CD4-positive, CD25-positive, alpha-beta regulatory T cell (primary cell): ENCODE results near the gene ABHD12. TPM values are rescaled to one million over a fixed set of nuclear protein-coding genes. Genes with fewer than 3 reads are reported as not detected.
A peak's percentile ranks its signal among the peaks of the same experiment; 100 is the strongest.

Experiments used
- ATAC-seq, 2 donors: fragments of 150-1000 bp; cut with Tn5 transposase; one replicate each; pipeline ENCODE4 v1.10.0; 2021; ENCODE audit warnings: low read depth in 2 of 2, moderate number of reproducible peaks in 2 of 2, moderate library complexity in 1 of 2
- DNase-seq, 3 donors: peaks; one replicate each; pipeline versions ENCODE4 v3.0.0 to v3.0.0-alpha.2; 2012 to 2022; ENCODE audit warnings: mixed read lengths in 1 of 3
- H3K27ac ChIP-seq: one replicate; pipeline ENCODE4 v1.7.0; 2013; ENCODE audit warnings: mild to moderate bottlenecking, low read length; ENCODE audit not compliant: insufficient read depth, poor library complexity, severe bottlenecking
- H3K27me3 ChIP-seq: one replicate; pipeline ENCODE4 v1.7.0; 2013; ENCODE audit warnings: low read length; ENCODE audit not compliant: control insufficient read depth, insufficient read depth
- H3K36me3 ChIP-seq: one replicate; pipeline ENCODE4 v1.7.0; 2013; ENCODE audit warnings: mild to moderate bottlenecking, low read length, moderate library complexity; ENCODE audit not compliant: control insufficient read depth, insufficient read depth
- H3K4me1 ChIP-seq: 2 replicates; pipeline ENCODE4 v1.7.0; 2013; ENCODE audit warnings: mild to moderate bottlenecking, low read length; ENCODE audit not compliant: insufficient read depth, control insufficient read depth, poor library complexity, severe bottlenecking
- H3K4me3 ChIP-seq: one replicate; pipeline ENCODE4 v1.7.0; 2013; ENCODE audit warnings: low read depth, mild to moderate bottlenecking, low read length, moderate library complexity
- H3K9me3 ChIP-seq, 2 experiments: 1 replicate in 1 of 2; 2 replicates in 1 of 2; pipeline ENCODE4 v1.7.0; 2013; ENCODE audit warnings: low read length in 2 of 2, mild to moderate bottlenecking in 1 of 2, moderate library complexity in 1 of 2; ENCODE audit not compliant: control insufficient read depth in 2 of 2
- H3K27ac Mint-ChIP-seq, 3 donors: one replicate each; pipeline ENCODE4 v1.8.0; 2020 to 2022; ENCODE audit warnings: mild to moderate bottlenecking in 3 of 3, mixed read lengths in 3 of 3, moderate library complexity in 2 of 3
- H3K27me3 Mint-ChIP-seq: one replicate; pipeline ENCODE4 v1.8.0; 2022; ENCODE audit warnings: mild to moderate bottlenecking, mixed read lengths
- H3K36me3 Mint-ChIP-seq: one replicate; pipeline ENCODE4 v1.8.0; 2020; ENCODE audit warnings: mixed read lengths
- H3K4me1 Mint-ChIP-seq, 4 donors: one replicate each; pipeline ENCODE4 v1.8.0; 2020 to 2022; ENCODE audit warnings: mixed read lengths in 4 of 4, mild to moderate bottlenecking in 1 of 4
- H3K4me3 Mint-ChIP-seq, 4 donors: one replicate each; pipeline ENCODE4 v1.8.0; 2020 to 2022; ENCODE audit warnings: mild to moderate bottlenecking in 4 of 4, mixed read lengths in 4 of 4, moderate library complexity in 3 of 4
- H3K9me3 Mint-ChIP-seq, 7 donors: one replicate each; pipeline ENCODE4 v1.8.0; 2020 to 2022; ENCODE audit warnings: mixed read lengths in 7 of 7, mild to moderate bottlenecking in 3 of 7, moderate library complexity in 2 of 7
- polyA plus RNA-seq, 4 donors: library from polyadenylated mRNA; unstranded; fragments of 300-500 nt; fragmentation: Illumina TruSeq; gene quantifications; one replicate each; pipeline ENCODE4 v1.2.3, GENCODE V29; 2021
- total RNA-seq: library from RNA; stranded (reverse); gene quantifications from one replicate; pipeline ENCODE4 v1.2.3, GENCODE V29; 2022

Gene ABHD12
- 27.9 TPM for total RNA-seq
- 10 to 100 TPM; 26.8 to 44.1 (median 28.6) TPM for polyA plus RNA-seq

DNA sequence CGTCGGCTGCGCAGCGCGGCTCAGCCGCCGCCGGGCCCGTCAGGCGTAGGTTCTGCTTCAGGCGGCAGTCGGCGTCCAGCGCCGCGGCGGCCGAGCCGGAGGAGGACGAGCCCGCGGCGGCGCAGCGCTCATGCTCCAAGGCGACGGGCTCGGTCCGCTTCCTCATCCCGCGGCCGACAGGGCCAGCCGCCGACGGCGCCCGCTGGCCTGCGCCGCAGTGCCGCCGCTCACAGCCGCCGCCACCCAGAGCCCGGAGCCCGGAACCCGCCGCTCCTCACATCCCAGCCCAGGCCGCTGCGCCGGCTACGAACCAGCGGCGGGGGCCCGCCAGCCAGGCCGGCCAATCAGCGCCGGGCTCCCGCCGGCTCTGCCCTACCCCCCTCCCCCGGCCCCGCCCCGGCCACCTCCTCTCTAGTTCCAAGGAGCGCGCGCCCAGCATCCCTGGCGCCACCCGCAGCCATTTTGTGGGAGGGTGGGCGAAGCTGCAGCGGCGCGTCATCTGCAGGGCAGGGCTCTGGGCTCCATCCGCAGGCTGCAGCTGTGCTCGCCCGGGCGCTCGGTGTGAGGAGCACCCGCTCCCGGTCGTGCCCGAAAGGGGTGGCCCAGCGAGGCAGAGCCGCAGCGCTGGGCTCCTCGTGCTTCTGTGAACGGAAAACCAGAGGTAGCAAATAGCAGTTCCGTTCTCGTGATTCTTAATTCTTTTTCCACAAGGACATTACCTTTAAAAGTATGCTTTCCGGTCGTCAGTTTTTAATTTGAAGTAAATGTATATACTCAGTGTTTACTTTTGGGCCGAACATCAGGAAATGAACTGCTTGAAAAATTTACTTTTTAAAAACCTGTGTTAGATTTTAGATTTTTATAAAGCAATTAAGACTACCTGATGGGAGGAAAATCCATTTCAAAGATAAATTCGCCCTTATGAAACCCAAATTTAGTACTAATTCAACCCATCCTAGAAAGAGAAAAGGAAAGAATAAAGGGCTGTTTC is at the start of gene ABHD12:
TSS of gene ABHD12 (minus strand) at position 298 of the 991 bp plus-strand sequence. CDS start at position 166, 132 bp downstream.
- peak; percentile 92 to 95 for ATAC-seq

DNA sequence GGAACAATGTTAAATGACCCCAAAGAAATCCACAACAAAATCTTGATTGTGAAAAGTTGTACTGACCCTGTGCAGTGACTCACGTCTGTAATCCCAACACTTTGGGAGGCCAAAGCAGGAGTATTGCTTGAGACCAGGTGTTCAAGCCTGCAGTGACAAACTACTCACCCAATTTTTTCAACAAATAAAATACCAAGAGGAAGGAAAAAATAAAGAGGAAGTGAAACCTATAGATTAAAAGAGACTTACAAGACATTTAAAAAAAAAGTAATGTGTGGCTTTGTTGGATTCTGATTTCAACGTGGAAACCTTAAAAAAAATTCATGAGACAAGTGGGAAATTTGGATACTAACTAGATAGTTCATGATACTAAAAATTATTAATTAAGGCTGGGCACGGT is 48.7 kb upstream of the ABHD12 start:
- no peak overlapping the region for H3K4me3 Mint-ChIP-seq
- Histone ChIP-seq H3K27ac (no peak overlapping the region), H3K36me3 (no peaks in the 10 kb centered on the region), H3K27me3 (no peaks in the 10 kb centered on the region), H3K9me3 (no peaks in the 10 kb centered on the region), H3K4me3 (no peak overlapping the region), H3K4me1 (no peaks in the 10 kb centered on the region)
- H3K27me3 Mint-ChIP-seq = no peaks in the 10 kb centered on the region
- H3K36me3 Mint-ChIP-seq = no peaks in the 10 kb centered on the region
- ATAC-seq (no peak), DNase-seq (no peak)
- H3K9me3 Mint-ChIP-seq = no peaks in the 10 kb centered on the region
- no peak overlapping the region for H3K27ac Mint-ChIP-seq
- peaks cover 0 to 3% (median 0%) of the 10 kb centered on the region in 4 donors for H3K4me1 Mint-ChIP-seq

More for the DNA sequence above, at the start of gene ABHD12:
- Histone ChIP-seq H3K27ac (peak within 1 kb of the TSS; percentile 75), H3K36me3 (no peaks in the 10 kb centered on the region), H3K4me3 (peak within 1 kb of the TSS; percentile 70), H3K9me3 (no peaks in the 10 kb centered on the region), H3K4me1 (peaks cover 20% of the 10 kb centered on the region), H3K27me3 (no peaks in the 10 kb centered on the region)
- DNase-seq = peak; percentile 91 to 97 (median 92)
- peak within 1 kb of the TSS; percentile 80 to 93 (median 80) for H3K27ac Mint-ChIP-seq
- peaks cover 9 to 27% (median 18%) of the 10 kb centered on the region in 4 donors for H3K4me1 Mint-ChIP-seq
- peaks cover 3% of the 10 kb centered on the region for H3K36me3 Mint-ChIP-seq
- H3K9me3 Mint-ChIP-seq = peaks cover 0 to 2% (median 0%) of the 10 kb centered on the region in 7 donors
- H3K27me3 Mint-ChIP-seq = peaks cover 3% of the 10 kb centered on the region
- H3K4me3 Mint-ChIP-seq = peak within 1 kb of the TSS; percentile 86 to 97 (median 91)

DNA sequence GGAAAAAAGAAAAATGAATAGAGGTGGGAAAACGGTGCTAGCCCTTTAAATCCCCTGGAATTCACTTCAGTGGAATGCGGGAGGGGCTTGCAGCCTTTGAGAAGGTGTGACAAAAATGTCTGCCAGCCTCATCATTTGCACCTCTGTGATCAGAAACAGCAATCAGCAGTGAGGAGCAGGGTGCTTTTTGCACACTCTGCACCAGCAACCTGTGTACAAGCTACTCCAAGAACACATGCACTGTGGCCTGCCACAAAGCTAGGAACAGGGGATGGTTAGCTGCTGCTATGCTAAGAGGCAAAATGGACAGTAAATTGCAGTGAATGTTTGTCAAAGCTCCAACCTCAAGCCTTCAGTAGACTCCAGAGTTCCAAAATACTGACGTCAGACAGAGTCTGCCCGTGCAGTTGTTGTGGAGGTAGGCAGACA is 46.5 kb upstream of the ABHD12 start:
- Mint-ChIP-seq H3K9me3 (no peaks in the 10 kb centered on the region), H3K36me3 (no peaks in the 10 kb centered on the region), H3K27me3 (no peaks in the 10 kb centered on the region), H3K4me3 (no peak overlapping the region), H3K4me1 (peaks cover 0 to 3% (median 0%) of the 10 kb centered on the region in 4 donors), H3K27ac (no peak overlapping the region)
- H3K4me1 ChIP-seq = no peaks in the 10 kb centered on the region
- DNase-seq (no peak), ATAC-seq (no peak)
- H3K4me3 ChIP-seq = no peak overlapping the region
- no peaks in the 10 kb centered on the region for H3K36me3 ChIP-seq
- H3K27me3 ChIP-seq = no peaks in the 10 kb centered on the region
- no peak overlapping the region for H3K27ac ChIP-seq
- H3K9me3 ChIP-seq = no peaks in the 10 kb centered on the region

DNA sequence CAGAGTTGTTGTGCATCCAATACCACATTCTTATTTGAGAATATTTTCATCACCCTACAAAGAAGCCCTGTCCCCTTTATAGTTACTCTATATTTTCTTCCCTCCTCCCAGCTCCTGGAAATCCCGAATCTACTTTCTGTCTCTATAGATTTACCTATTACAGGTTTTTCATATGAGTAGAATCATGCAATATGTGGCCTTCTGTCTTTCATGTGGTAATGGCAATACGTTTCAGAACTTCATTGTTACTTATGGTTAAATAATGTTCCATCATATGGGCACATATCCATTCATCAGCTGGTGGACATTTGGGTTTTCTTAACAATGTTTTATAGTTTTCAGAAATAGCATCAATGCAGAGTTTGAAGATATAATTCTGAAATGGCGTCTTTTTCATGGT is 33.9 kb upstream of the ABHD12 start:
- H3K9me3 ChIP-seq = no peaks in the 10 kb centered on the region
- H3K27me3 ChIP-seq = no peaks in the 10 kb centered on the region
- ATAC-seq (no peak), DNase-seq (no peak)
- Mint-ChIP-seq H3K4me1 (peaks cover 1 to 22% (median 7%) of the 10 kb centered on the region in 4 donors), H3K9me3 (no peaks in the 10 kb centered on the region), H3K27ac (no peak overlapping the region), H3K4me3 (no peak overlapping the region), H3K27me3 (no peaks in the 10 kb centered on the region), H3K36me3 (peaks cover 4% of the 10 kb centered on the region)
- no peak overlapping the region for H3K4me3 ChIP-seq
- H3K36me3 ChIP-seq = no peaks in the 10 kb centered on the region
- H3K4me1 ChIP-seq = peaks cover 9% of the 10 kb centered on the region
- H3K27ac ChIP-seq = no peak overlapping the region

DNA sequence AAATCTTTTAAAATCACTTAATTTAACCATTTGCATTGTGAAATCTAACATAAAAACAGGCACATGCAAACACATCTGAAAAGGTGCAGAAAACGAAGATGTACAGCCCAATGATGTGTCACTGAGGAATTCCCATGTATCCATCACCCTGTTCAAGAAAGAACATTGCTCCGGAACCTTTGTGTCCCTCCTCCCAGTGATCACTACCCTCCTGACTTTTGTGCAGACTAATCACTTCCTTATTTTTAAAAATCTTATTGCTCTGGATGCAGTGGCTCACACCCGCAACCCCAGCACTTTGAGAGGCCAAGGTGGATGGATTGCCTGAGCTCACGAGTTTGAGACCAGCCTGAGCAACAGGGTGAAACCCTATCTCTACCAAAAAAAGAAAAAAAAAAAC is 31.4 kb upstream of the ABHD12 start:
- Mint-ChIP-seq H3K27ac (no peak overlapping the region), H3K36me3 (no peaks in the 10 kb centered on the region), H3K4me3 (no peak overlapping the region), H3K4me1 (peaks cover 1 to 22% (median 7%) of the 10 kb centered on the region in 4 donors), H3K27me3 (no peaks in the 10 kb centered on the region), H3K9me3 (no peaks in the 10 kb centered on the region)
- H3K9me3 ChIP-seq = no peaks in the 10 kb centered on the region
- no peaks in the 10 kb centered on the region for H3K36me3 ChIP-seq
- H3K27me3 ChIP-seq = no peaks in the 10 kb centered on the region
- no peak for ATAC-seq
- H3K4me1 ChIP-seq = peaks cover 9% of the 10 kb centered on the region
- H3K27ac ChIP-seq = no peak overlapping the region
- no peak overlapping the region for H3K4me3 ChIP-seq
- DNase-seq = no peak

DNA sequence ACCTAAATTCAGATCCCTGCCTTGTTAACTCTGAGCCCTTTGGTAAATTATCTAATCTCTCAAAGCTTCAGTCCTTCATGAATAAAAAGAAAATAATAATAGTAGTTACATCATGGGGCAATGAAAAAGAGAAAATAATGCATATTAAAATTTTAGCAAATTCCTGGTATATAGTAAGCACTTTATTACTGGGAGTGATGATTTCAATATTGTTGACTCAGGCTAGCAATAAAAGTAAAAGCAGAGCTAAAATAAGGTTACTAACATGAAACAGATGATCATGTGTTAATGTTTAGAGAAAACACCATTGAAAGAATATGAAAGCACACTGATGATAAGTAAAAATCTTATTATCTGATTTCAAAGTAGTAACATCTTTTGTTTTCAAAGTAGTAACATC is 30.5 kb upstream of the ABHD12 start:
- DNase-seq = no peak
- Mint-ChIP-seq H3K27ac (no peak overlapping the region), H3K36me3 (no peaks in the 10 kb centered on the region), H3K9me3 (no peaks in the 10 kb centered on the region), H3K4me1 (peaks cover 1 to 21% (median 6%) of the 10 kb centered on the region in 4 donors), H3K4me3 (no peak overlapping the region), H3K27me3 (no peaks in the 10 kb centered on the region)
- Histone ChIP-seq H3K4me1 (peaks cover 9% of the 10 kb centered on the region), H3K27me3 (no peaks in the 10 kb centered on the region), H3K27ac (no peak overlapping the region), H3K36me3 (no peaks in the 10 kb centered on the region), H3K4me3 (no peak overlapping the region), H3K9me3 (no peaks in the 10 kb centered on the region)
- ATAC-seq = no peak

DNA sequence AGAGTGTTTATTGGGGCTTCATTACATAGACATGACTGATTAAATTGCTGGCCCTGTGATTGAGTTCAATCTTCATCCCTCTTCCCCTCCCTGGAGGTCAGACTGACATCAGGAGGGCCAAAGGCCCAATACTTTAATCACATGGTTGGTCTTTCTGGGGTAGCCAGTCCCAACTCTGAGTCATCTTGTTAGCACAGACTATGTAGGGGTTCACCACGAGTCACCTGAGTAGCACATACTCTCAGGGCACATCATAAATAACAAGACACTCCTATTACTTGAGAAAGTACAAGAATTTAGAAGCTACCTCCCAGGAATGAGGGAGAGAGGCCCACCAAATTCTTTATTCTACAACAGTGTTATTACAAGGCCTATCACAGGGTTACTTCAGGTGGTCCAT is 28.1 kb upstream of the ABHD12 start:
- H3K4me1 ChIP-seq = peaks cover 9% of the 10 kb centered on the region
- no peaks in the 10 kb centered on the region for H3K27me3 Mint-ChIP-seq
- H3K4me3 Mint-ChIP-seq = no peak overlapping the region
- H3K27ac ChIP-seq = no peak overlapping the region
- peak overlapping the region in 1 of 3 donors; percentile 76 for H3K27ac Mint-ChIP-seq
- ATAC-seq = no peak
- H3K36me3 Mint-ChIP-seq = no peaks in the 10 kb centered on the region
- no peaks in the 10 kb centered on the region for H3K27me3 ChIP-seq
- H3K9me3 ChIP-seq = no peaks in the 10 kb centered on the region
- H3K4me3 ChIP-seq = no peak overlapping the region
- no peaks in the 10 kb centered on the region for H3K36me3 ChIP-seq
- no peak for DNase-seq
- H3K4me1 Mint-ChIP-seq = peaks cover 0 to 10% (median 3%) of the 10 kb centered on the region in 4 donors
- H3K9me3 Mint-ChIP-seq = no peaks in the 10 kb centered on the region
